Kidney epithelial cell (primary cell): ENCODE measurements around the gene COL18A1. TPM values are rescaled to one million over a fixed set of nuclear protein-coding genes. Genes with fewer than 3 reads are reported as not detected.
"Not testable (repeated sequence)": the region's sequence is repeated elsewhere in the genome, so short reads cannot be mapped to it uniquely, and the experiment has no call there.

ENCODE experiments used
- DNase-seq: peaks from one replicate; pipeline ENCODE4 v3.0.0-alpha.2; 2010; ENCODE audit warnings: low read depth
- H3K27me3 ChIP-seq: 2 replicates; pipeline ENCODE4 v1.6.0; 2011; ENCODE audit warnings: low read length; ENCODE audit not compliant: control insufficient read depth, insufficient read depth
- H3K36me3 ChIP-seq: 2 replicates; pipeline ENCODE4 v1.5.1; 2011; ENCODE audit warnings: low read length; ENCODE audit not compliant: control insufficient read depth, insufficient read depth
- H3K4me3 ChIP-seq: 2 replicates; pipeline ENCODE4 v1.5.1; 2011; ENCODE audit warnings: low read depth, mild to moderate bottlenecking, control low read depth, low read length
- total RNA-seq: library from RNA; depleted of rRNA; stranded (reverse); fragments of >200 nt; gene quantifications from 2 replicates; pipeline ENCODE4 v1.2.3, GENCODE V29; 2015
- TF ChIP-seq, protein P1 (sequence below): IDR thresholded peaks from 2 replicates; pipeline ENCODE4 v1.5.1; 2011; ENCODE audit warnings: mild to moderate bottlenecking, moderate library complexity, low read length, control low read depth, inconsistent platforms; ENCODE audit not compliant: insufficient read depth, poor library complexity, severe bottlenecking

The COL18A1 gene
- total RNA-seq, 1 donor from 2014 or later = 808 TPM

- TF ChIP-seq, protein P1, sequence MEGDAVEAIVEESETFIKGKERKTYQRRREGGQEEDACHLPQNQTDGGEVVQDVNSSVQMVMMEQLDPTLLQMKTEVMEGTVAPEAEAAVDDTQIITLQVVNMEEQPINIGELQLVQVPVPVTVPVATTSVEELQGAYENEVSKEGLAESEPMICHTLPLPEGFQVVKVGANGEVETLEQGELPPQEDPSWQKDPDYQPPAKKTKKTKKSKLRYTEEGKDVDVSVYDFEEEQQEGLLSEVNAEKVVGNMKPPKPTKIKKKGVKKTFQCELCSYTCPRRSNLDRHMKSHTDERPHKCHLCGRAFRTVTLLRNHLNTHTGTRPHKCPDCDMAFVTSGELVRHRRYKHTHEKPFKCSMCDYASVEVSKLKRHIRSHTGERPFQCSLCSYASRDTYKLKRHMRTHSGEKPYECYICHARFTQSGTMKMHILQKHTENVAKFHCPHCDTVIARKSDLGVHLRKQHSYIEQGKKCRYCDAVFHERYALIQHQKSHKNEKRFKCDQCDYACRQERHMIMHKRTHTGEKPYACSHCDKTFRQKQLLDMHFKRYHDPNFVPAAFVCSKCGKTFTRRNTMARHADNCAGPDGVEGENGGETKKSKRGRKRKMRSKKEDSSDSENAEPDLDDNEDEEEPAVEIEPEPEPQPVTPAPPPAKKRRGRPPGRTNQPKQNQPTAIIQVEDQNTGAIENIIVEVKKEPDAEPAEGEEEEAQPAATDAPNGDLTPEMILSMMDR = no peak
These were observed 37.3 kb downstream of the COL18A1 start for GRCh38 chr21:45442276-45442675.

GRCh38 chr21:45442686-45443594, 38.0 kb downstream of the COL18A1 start:
- not testable (repeated sequence) for DNase-seq

More at GRCh38 chr21:45442276-45442675, 37.3 kb downstream of the COL18A1 start:
- Histone ChIP-seq H3K4me3 (no peak overlapping the region), H3K36me3 (no peaks in the 10 kb centered on the region), H3K27me3 (no peaks in the 10 kb centered on the region)
- DNase-seq = no peak

DNA sequence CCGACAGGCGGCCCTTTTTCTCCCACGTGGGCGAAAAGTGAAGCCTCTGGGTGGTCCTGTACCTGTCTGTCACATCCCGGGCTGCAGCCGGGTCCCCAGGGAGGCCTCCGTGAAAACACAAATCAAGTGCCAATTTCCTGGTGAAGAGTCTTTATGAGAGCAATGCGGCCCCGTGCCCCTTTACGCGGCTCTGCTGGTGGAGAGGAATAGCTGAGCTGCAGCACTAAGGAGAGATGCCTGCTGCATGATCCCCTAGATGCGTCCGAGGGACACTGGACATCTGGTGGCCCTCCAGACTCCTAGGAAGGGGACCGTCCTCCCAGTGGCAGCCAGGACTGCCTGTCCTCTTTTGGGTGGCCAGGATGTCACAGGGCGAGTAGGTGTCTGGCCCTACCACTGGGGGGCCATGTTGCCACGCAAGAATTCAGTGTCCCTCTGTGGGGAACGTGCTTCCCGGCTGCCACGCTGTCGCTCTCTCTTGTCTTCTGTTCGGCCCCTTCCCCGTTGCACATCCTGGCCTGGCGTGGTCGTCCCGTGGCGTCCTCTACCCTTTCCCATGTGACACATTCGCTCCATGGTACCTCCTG, 38.7 kb downstream of the COL18A1 start:
- no peak for DNase-seq
- no peaks in the 10 kb centered on the region for H3K36me3 ChIP-seq
- H3K27me3 ChIP-seq = no peaks in the 10 kb centered on the region
- H3K4me3 ChIP-seq = no peak overlapping the region
- TF ChIP-seq, protein P1 = no peak

More at GRCh38 chr21:45442686-45443594, 38.0 kb downstream of the COL18A1 start:
- not testable (repeated sequence) for H3K27me3 ChIP-seq, H3K4me3 ChIP-seq, H3K36me3 ChIP-seq

GRCh38 chr21:45444385-45444784, 39.4 kb downstream of the COL18A1 start:
- TF ChIP-seq, protein P1 = no peak

GRCh38 chr21:45445369-45445768, 40.4 kb downstream of the COL18A1 start:
- TF ChIP-seq, protein P1 = no peak
- H3K27me3 ChIP-seq = no peaks in the 10 kb centered on the region
- no peak overlapping the region for H3K4me3 ChIP-seq
- H3K36me3 ChIP-seq = no peaks in the 10 kb centered on the region
- no peak for DNase-seq

More at GRCh38 chr21:45444385-45444784, 39.4 kb downstream of the COL18A1 start:
- H3K4me3 ChIP-seq = no peak overlapping the region
- no peaks in the 10 kb centered on the region for H3K36me3 ChIP-seq
- no peaks in the 10 kb centered on the region for H3K27me3 ChIP-seq
- no peak for DNase-seq

- TF ChIP-seq, protein P1 = no peak
- Histone ChIP-seq H3K4me3 (no peak overlapping the region), H3K36me3 (no peaks in the 10 kb centered on the region), H3K27me3 (no peaks in the 10 kb centered on the region)
- DNase-seq = peak; percentile 28
These were observed 42.9 kb downstream of the COL18A1 start for GRCh38 chr21:45447821-45448220.
